ENCODE measurements around the gene CIZ1. TPM values are rescaled to one million over a fixed set of nuclear protein-coding genes. Genes with fewer than 3 reads are reported as not detected.

CIZ1 gene
- total and polyA plus RNA-seq, 4 donors = 36.6 to 83.7 (median 50.5) TPM

DNA sequence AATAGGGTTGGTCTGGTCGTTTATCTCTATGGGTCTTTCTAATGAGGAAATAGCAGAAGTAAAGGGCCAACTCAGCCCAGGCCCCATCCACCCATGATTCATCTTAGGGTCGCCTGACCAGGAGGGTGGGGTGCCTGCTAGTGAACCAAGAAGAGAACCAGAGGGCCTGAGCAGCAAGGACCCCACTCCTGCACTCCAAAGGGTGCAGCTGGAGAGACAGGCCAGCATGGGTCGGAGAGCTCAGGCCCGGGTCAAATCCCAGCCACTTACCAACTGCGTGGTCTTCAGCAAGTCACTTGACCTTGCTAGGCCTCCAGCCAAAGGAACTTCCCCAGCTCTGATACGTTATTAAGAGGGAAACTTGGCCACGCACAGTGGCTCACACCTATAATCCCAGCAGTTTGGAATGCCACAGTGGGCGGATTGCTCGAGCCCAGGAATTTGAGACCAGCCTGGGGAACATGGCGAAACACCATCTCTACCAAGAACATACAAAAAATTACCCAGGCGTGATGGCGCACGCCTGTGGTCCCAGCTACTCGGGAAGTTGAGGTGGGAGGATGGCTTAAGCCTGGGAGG, 27.0 kb downstream of the CIZ1 start:
- Histone ChIP-seq H3K4me3 (no peak overlapping the region), H3K27ac (ENCODE audit: low read depth in 1 of 2, low read length in 1 of 2) (no peak overlapping the region), H3K9ac (ENCODE audit: insufficient read depth in 1 of 2, low read length in 2 of 2) (no peak overlapping the region), H3K9me3 (ENCODE audit: control insufficient read depth in 4 of 4, insufficient read depth in 3 of 4, low read length in 3 of 4) (no peaks in the 10 kb centered on the region), H3K27me3 (ENCODE audit: control insufficient read depth in 3 of 3, insufficient read depth in 3 of 3, low read length in 2 of 3) (no peaks in the 10 kb centered on the region), H3K36me3 (ENCODE audit: control insufficient read depth in 4 of 4, insufficient read depth in 4 of 4, low read length in 4 of 4) (peaks cover 16 to 56% (median 32%) of the 10 kb centered on the region in 4 donors), H3K4me1 (ENCODE audit: control insufficient read depth in 5 of 5, insufficient read depth in 5 of 5, low read length in 5 of 5) (peaks cover 0 to 14% (median under 1%) of the 10 kb centered on the region in 5 donors)
- no peak for DNase-seq
- WGBS, 2 donors = 79 to 81% methylated on average over 14 of the region's 14 CpGs
- TF ChIP-seq CTCF (IDR thresholded peaks at IDR 0.05; ENCODE audit: control extremely low read depth, extremely low read depth) = no peak
- no peak for ATAC-seq (ENCODE audit: insufficient read depth, low FRiP score)

- no peak overlapping the region for H3K4me3 ChIP-seq
- DNase-seq = no peak
- H3K27ac ChIP-seq (ENCODE audit: low read depth in 1 of 2, low read length in 1 of 2) = no peak overlapping the region
- H3K27me3 ChIP-seq (ENCODE audit: control insufficient read depth in 3 of 3, insufficient read depth in 3 of 3, low read length in 2 of 3) = no peaks in the 10 kb centered on the region
- 97 to 98% methylated on average over 10 of the region's 10 CpGs for WGBS, 2 donors
- peaks cover 9 to 49% (median 26%) of the 10 kb centered on the region in 4 donors for H3K36me3 ChIP-seq (ENCODE audit: control insufficient read depth in 4 of 4, insufficient read depth in 4 of 4, low read length in 4 of 4)
- H3K9me3 ChIP-seq (ENCODE audit: control insufficient read depth in 4 of 4, insufficient read depth in 3 of 4, low read length in 3 of 4) = no peaks in the 10 kb centered on the region
- H3K4me1 ChIP-seq (ENCODE audit: control insufficient read depth in 5 of 5, insufficient read depth in 5 of 5, low read length in 5 of 5) = peaks cover 0 to 16% (median 3%) of the 10 kb centered on the region in 5 donors
- ATAC-seq (ENCODE audit: insufficient read depth, low FRiP score) = no peak
- no peak for TF ChIP-seq CTCF (IDR thresholded peaks at IDR 0.05; ENCODE audit: control extremely low read depth, extremely low read depth)
- H3K9ac ChIP-seq (ENCODE audit: insufficient read depth in 1 of 2, low read length in 2 of 2) = no peak overlapping the region
These were observed 27.7 kb downstream of the CIZ1 start for GRCh38 chr9:128163523-128164306.

- WGBS, 2 donors = 96% methylated on average over 6 of the region's 6 CpGs
These were observed 28.3 kb downstream of the CIZ1 start for GRCh38 chr9:128163027-128163515.

More at GRCh38 chr9:128163027-128163515, 28.3 kb downstream of the CIZ1 start:
- Histone ChIP-seq H3K27ac (ENCODE audit: low read depth in 1 of 2, low read length in 1 of 2) (no peak overlapping the region), H3K27me3 (ENCODE audit: control insufficient read depth in 3 of 3, insufficient read depth in 3 of 3, low read length in 2 of 3) (no peaks in the 10 kb centered on the region), H3K36me3 (ENCODE audit: control insufficient read depth in 4 of 4, insufficient read depth in 4 of 4, low read length in 4 of 4) (peaks cover 5 to 46% (median 23%) of the 10 kb centered on the region in 4 donors), H3K4me1 (ENCODE audit: control insufficient read depth in 5 of 5, insufficient read depth in 5 of 5, low read length in 5 of 5) (peaks cover 0 to 16% (median 3%) of the 10 kb centered on the region in 5 donors), H3K9ac (ENCODE audit: insufficient read depth in 1 of 2, low read length in 2 of 2) (no peak overlapping the region), H3K9me3 (ENCODE audit: control insufficient read depth in 4 of 4, insufficient read depth in 3 of 4, low read length in 3 of 4) (no peaks in the 10 kb centered on the region), H3K4me3 (no peak overlapping the region)
- no peak for TF ChIP-seq CTCF (IDR thresholded peaks at IDR 0.05; ENCODE audit: control extremely low read depth, extremely low read depth)
- DNase-seq (no peak), ATAC-seq (ENCODE audit: insufficient read depth, low FRiP score) (no peak)

Measured in lung (tissue), 12 donors.